Tibial nerve (tissue), 4 donors: ENCODE measurements around the gene PDLIM7.

ENCODE experiments used
- EP300 ChIP-seq, 2 donors: sonication (generic); formaldehyde crosslinking; IDR thresholded peaks; one replicate each; pipeline ENCODE4 v1.6.1; 2017; ENCODE audit warnings: antibody characterized with exemption in 2 of 2, mild to moderate bottlenecking in 1 of 2
- POLR2A ChIP-seq, 2 donors: fragments of 450-650 bp; IDR thresholded peaks; one replicate each; pipeline ENCODE4 v1.6.1; 2017; ENCODE audit warnings: antibody characterized with exemption in 2 of 2, mild to moderate bottlenecking in 2 of 2, moderate library complexity in 2 of 2
- TF ChIP-seq, protein P1 (sequence below), 5 experiments: fragments of 200-600 bp in 3 of 5; fragments of 450-650 bp in 2 of 5; sonication (generic) in 3 of 5; IDR thresholded peaks; one replicate each; pipeline ENCODE4 v1.5.1; 2016 to 2019; ENCODE audit warnings: antibody characterized with exemption in 5 of 5, mild to moderate bottlenecking in 3 of 5, moderate library complexity in 2 of 5

GRCh38 chr5:177505075-177505474 lies 7.7 kb upstream of the PDLIM7 start:
- TF ChIP-seq, protein P1, sequence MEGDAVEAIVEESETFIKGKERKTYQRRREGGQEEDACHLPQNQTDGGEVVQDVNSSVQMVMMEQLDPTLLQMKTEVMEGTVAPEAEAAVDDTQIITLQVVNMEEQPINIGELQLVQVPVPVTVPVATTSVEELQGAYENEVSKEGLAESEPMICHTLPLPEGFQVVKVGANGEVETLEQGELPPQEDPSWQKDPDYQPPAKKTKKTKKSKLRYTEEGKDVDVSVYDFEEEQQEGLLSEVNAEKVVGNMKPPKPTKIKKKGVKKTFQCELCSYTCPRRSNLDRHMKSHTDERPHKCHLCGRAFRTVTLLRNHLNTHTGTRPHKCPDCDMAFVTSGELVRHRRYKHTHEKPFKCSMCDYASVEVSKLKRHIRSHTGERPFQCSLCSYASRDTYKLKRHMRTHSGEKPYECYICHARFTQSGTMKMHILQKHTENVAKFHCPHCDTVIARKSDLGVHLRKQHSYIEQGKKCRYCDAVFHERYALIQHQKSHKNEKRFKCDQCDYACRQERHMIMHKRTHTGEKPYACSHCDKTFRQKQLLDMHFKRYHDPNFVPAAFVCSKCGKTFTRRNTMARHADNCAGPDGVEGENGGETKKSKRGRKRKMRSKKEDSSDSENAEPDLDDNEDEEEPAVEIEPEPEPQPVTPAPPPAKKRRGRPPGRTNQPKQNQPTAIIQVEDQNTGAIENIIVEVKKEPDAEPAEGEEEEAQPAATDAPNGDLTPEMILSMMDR (IDR thresholded peaks at IDR 0.05) = no peak
- TF ChIP-seq POLR2A (IDR thresholded peaks at IDR 0.05) (no peak), EP300 (IDR thresholded peaks at IDR 0.05) (no peak)
